Measurements from ENCODE around the gene PTPRU. TPM values are rescaled to one million over a fixed set of nuclear protein-coding genes. Genes with fewer than 3 reads are reported as not detected.

Gene PTPRU
- total RNA-seq, 1 donor from 2014 or later: 1.8 TPM

DNA sequence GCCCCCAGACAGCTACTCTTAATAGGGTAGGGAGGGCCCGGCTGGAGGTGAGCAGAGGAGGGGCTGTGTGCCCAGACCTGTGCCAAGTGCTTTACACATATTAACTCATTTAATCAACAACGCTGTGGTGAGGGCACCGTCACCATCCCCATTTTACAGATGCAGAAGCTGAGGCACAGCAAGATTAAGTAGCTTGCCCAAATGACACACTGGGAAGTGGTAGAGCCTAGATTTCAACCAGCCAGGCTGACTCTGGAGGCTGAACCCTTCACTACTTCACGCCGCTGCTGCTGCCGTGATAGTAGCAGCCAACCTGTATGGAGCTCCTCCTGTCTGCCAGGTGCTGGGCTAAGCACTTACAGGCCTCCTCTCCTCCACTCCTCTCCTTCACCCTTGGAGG lies 127.2 kb downstream of the PTPRU start:
- DNase-seq (ENCODE audit: low read depth in 2 of 2): no peak

GRCh38 chr1:29364101-29364678 lies 127.9 kb downstream of the PTPRU start:
- no peak for DNase-seq (ENCODE audit: low read depth in 2 of 2)

GRCh38 chr1:29365906-29366670 lies 129.8 kb downstream of the PTPRU start:
- no peak for DNase-seq (ENCODE audit: low read depth in 2 of 2)

DNA sequence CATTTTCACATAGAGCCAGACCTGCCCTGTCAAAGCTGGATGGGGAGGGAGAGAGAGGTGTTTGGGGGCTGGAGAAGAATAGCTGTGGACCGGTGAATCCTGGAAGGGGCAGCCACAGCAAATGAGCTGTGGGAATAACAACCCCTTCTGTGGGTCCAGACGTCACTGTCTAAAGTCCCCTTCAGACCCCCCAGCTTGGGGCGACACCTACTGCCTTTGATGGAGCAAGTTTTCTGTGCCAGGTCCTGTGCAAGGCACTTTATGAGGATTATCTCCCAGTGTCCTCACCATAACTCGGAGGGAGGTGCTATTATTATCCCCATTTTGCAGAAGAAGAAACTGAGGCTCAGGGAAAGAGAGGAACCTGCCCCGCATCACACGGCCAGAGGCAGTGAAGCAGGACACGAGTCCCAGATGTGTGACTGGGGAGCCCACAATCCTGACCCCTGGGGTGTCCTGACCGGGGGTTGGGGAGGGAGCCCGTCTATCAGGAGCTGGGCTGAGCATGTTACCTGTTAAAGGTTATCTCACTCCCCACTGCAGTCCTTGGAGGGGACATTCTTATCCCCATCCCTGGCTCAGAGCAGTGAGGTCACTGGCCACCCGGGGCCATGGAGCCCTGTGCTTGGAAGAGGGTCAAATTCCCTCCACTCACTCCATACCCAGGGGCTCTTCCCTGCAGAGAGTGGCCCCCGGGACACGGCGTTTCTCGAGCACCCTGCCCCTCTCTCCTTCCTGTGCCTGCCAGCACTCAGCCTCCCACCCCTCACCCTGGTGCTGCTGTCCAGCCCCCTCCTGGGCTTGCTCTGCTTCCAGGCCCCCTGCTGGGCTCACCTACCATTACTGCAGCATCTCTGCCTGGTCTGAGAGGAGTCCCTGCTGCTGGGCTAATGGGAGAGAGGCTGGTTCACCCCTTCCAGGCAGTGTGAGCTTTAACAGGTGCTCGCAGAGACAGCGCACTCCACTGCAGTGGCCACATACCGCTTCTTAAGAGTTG lies 132.9 kb downstream of the PTPRU start:
- no peak for DNase-seq (ENCODE audit: low read depth in 2 of 2)

- no peak for DNase-seq (ENCODE audit: low read depth in 2 of 2)
These were observed 133.7 kb downstream of the PTPRU start for GRCh38 chr1:29370067-29370466.

DNA sequence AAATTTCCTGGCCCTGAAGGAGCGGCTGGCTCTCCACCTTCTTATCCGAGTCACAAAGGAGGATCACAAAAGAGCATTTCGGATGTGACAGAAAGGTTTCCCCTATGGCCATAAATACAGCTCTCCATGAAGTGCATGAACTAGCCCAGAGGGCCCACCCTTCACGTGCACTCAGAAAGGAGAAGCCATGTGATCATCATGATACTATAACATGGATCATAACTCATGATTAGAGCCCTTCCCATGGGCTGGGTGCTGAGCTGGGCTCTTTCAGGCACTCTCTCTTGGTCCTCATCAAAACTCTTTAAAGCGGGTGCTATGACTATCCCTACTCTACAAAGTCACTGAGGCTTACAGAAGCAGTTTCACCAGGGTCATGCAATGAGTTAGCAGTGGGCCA lies 135.0 kb downstream of the PTPRU start:
- no peak for DNase-seq (ENCODE audit: low read depth in 2 of 2)

DNA sequence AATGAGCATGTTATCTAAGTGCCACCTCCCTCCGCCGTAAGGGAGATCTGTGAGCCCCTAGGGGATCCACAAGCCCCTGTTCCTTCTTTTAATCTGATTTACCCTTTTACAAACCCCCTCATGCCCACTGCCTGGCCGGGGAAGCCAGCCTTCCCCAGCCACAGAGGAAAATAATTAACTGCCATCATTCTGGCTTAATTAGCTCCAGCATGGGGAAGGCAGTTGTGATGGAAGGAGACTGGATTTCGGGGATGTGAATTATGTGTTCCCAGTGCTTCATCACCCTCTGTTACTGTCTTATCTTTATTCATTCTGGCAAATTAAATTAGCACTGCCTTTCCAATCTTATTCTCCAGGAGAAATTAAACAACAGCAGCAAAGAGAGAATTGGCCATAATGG lies 135.8 kb downstream of the PTPRU start:
- DNase-seq (ENCODE audit: low read depth in 2 of 2): no peak

Other genes with a start within 250 kb of the PTPRU start
- 0.20 and 0.22 TPM in 2 replicates for gene TMEM200B, start 112.6 kb upstream of the PTPRU start, total RNA-seq
- gene SRSF4, start 54.6 kb upstream of the PTPRU start, total RNA-seq: 19.4 and 35.7 TPM in 2 replicates
- 12.7 and 15.5 TPM in 2 replicates for gene MECR, start 5.6 kb upstream of the PTPRU start, total RNA-seq